CD4-positive, alpha-beta T cell (primary cell): ENCODE measurements around the gene KCNQ2. TPM values are rescaled to one million over a fixed set of nuclear protein-coding genes. Genes with fewer than 3 reads are reported as not detected.

ENCODE experiments used
- ATAC-seq: fragments of 200-7000 bp; cut with Tn5 transposase; one replicate; pipeline ENCODE4 v1.10.0; 2022; ENCODE audit warnings: mild to moderate bottlenecking; ENCODE audit not compliant: poor library complexity
- CTCF ChIA-PET: fragments of 350-600 bp; sonication (Branson Sonifier 250); formaldehyde crosslinking; loops from one replicate; lab custom pipeline; 2021; ENCODE audit warnings: antibody characterized with exemption, inconsistent platforms; lab: Charles Lee
- POLR2A ChIA-PET: fragments of 350-600 bp; sonication (Branson Sonifier 250); formaldehyde crosslinking; loops from one replicate; lab custom pipeline; 2021; ENCODE audit warnings: antibody characterized with exemption, inconsistent platforms; lab: Charles Lee
- DNase-seq, 14 experiments: peaks; one replicate each; pipeline ENCODE4 v3.0.0-alpha.2; 2013 to 2020; ENCODE audit warnings: mixed read lengths in 2 of 14
- H3K27ac ChIP-seq, 2 donors: one replicate each; pipeline versions ENCODE4 v1.5.1 to v1.7.0; 2013; ENCODE audit warnings: low read length in 2 of 2, low read depth in 1 of 2, mild to moderate bottlenecking in 1 of 2
- H3K27me3 ChIP-seq, 2 experiments: 1 replicate in 1 of 2; 2 replicates in 1 of 2; pipeline versions ENCODE4 v1.6.1 to v1.7.0; 2013; ENCODE audit warnings: low read length in 2 of 2, control low read depth in 1 of 2, mild to moderate bottlenecking in 1 of 2, moderate library complexity in 1 of 2; ENCODE audit not compliant: insufficient read depth in 2 of 2, control insufficient read depth in 1 of 2
- H3K36me3 ChIP-seq: one replicate; pipeline ENCODE4 v1.6.1; 2013; ENCODE audit warnings: low read length, control low read depth; ENCODE audit not compliant: insufficient read depth
- H3K4me1 ChIP-seq: one replicate; pipeline ENCODE4 v1.6.1; 2013; ENCODE audit warnings: low read length, control low read depth; ENCODE audit not compliant: insufficient read depth
- H3K4me3 ChIP-seq: one replicate; pipeline ENCODE4 v1.5.1; 2013; ENCODE audit warnings: mild to moderate bottlenecking, low read length, moderate library complexity
- H3K9me3 ChIP-seq, 2 experiments: 1 replicate in 1 of 2; 2 replicates in 1 of 2; pipeline versions ENCODE4 v1.6.1 to v1.7.0; 2013; ENCODE audit warnings: low read length in 2 of 2, mild to moderate bottlenecking in 2 of 2, control low read depth in 1 of 2, moderate library complexity in 1 of 2; ENCODE audit not compliant: control insufficient read depth in 1 of 2, insufficient read depth in 1 of 2
- H3K27ac Mint-ChIP-seq: one replicate; pipeline ENCODE4 v1.8.0; 2020; ENCODE audit warnings: mixed read lengths
- H3K27me3 Mint-ChIP-seq: one replicate; pipeline ENCODE4 v1.8.0; 2021; ENCODE audit warnings: mixed read lengths
- H3K36me3 Mint-ChIP-seq: one replicate; pipeline ENCODE4 v1.8.0; 2021; ENCODE audit warnings: low read depth, mixed read lengths
- H3K4me1 Mint-ChIP-seq: one replicate; pipeline ENCODE4 v1.8.0; 2021; ENCODE audit warnings: low read depth, mixed read lengths
- H3K4me3 Mint-ChIP-seq: one replicate; pipeline ENCODE4 v1.8.0; 2020; ENCODE audit warnings: mild to moderate bottlenecking, mixed read lengths
- H3K9me3 Mint-ChIP-seq: one replicate; pipeline ENCODE4 v1.8.0; 2020; ENCODE audit warnings: mixed read lengths
- CTCF ChIP-seq: fragments of 200-600 bp; IDR thresholded peaks from one replicate; pipeline ENCODE4 v1.8.0; 2022; ENCODE audit warnings: antibody characterized with exemption, mild to moderate bottlenecking
- intact Hi-C, 2 experiments: fragments of 100-400 bp; cut with DNase I in 1 of 2; cut with micrococcal nuclease in 1 of 2; formaldehyde crosslinking; loops; one replicate each; pipeline versions ENCODE4 v1.15.1 to v1.9.0; 2023 to 2025; cut with DNase I, micrococcal nuclease
- total RNA-seq, 174 experiments: library from RNA in 2 of 174; stranded (reverse) in 2 of 174; gene quantifications; one replicate each; pipeline ENCODE4 v1.2.3 and lab custom pipeline; 2021 to 2026

Gene KCNQ2
- total RNA-seq, 2 experiments from 2014 or later: not detected

- H3K27ac Mint-ChIP-seq: no peak overlapping the region
- H3K36me3 Mint-ChIP-seq: no peaks in the 10 kb centered on the region
- no peak overlapping the region for H3K27ac ChIP-seq
- H3K36me3 ChIP-seq: no peaks in the 10 kb centered on the region
- CTCF ChIA-PET: no interaction called here
- ATAC-seq (no peak), DNase-seq (no peak)
- no peak overlapping the region for H3K4me3 Mint-ChIP-seq
- H3K27me3 ChIP-seq: peaks cover 4% of the 10 kb centered on the region in 2 experiments
- peaks cover 10% of the 10 kb centered on the region for H3K4me1 ChIP-seq
- peaks cover 9% of the 10 kb centered on the region for H3K4me1 Mint-ChIP-seq
- H3K27me3 Mint-ChIP-seq: peaks cover 10% of the 10 kb centered on the region
- POLR2A ChIA-PET: no interaction called here
- H3K4me3 ChIP-seq: no peak overlapping the region
- intact Hi-C loops: no loop called here
- H3K9me3 ChIP-seq: peaks cover 0 to 9% of the 10 kb centered on the region in 2 experiments
- no peaks in the 10 kb centered on the region for H3K9me3 Mint-ChIP-seq
- TF ChIP-seq CTCF: no peak
These were observed 26.0 kb downstream of the KCNQ2 start for GRCh38 chr20:63446216-63447024.

- Histone ChIP-seq H3K27me3 (peaks cover 4 to 8% of the 10 kb centered on the region in 2 experiments), H3K4me1 (peaks cover 17% of the 10 kb centered on the region), H3K36me3 (no peaks in the 10 kb centered on the region), H3K27ac (no peak overlapping the region), H3K9me3 (peaks cover 0 to 9% of the 10 kb centered on the region in 2 experiments), H3K4me3 (no peak overlapping the region)
- Mint-ChIP-seq H3K27ac (no peak overlapping the region), H3K36me3 (no peaks in the 10 kb centered on the region), H3K9me3 (no peaks in the 10 kb centered on the region), H3K27me3 (peaks cover 10% of the 10 kb centered on the region), H3K4me1 (peaks cover 14% of the 10 kb centered on the region), H3K4me3 (no peak overlapping the region)
- intact Hi-C loops: no loop called here
- DNase-seq (no peak), ATAC-seq (no peak)
- ChIA-PET POLR2A (no interaction called here), CTCF (no interaction called here)
- no peak for TF ChIP-seq CTCF
These were observed 27.2 kb downstream of the KCNQ2 start for GRCh38 chr20:63445075-63445734.

- Histone ChIP-seq H3K27ac (no peak overlapping the region), H3K36me3 (no peaks in the 10 kb centered on the region), H3K4me3 (no peak overlapping the region), H3K27me3 (peaks cover 4 to 8% of the 10 kb centered on the region in 2 experiments), H3K4me1 (peaks cover 18% of the 10 kb centered on the region), H3K9me3 (peaks cover 0 to 9% of the 10 kb centered on the region in 2 experiments)
- DNase-seq (no peak), ATAC-seq (no peak)
- Mint-ChIP-seq H3K9me3 (no peaks in the 10 kb centered on the region), H3K27ac (no peak overlapping the region), H3K4me1 (peaks cover 14% of the 10 kb centered on the region), H3K36me3 (no peaks in the 10 kb centered on the region), H3K27me3 (peaks cover 10% of the 10 kb centered on the region), H3K4me3 (no peak overlapping the region)
- intact Hi-C loops: no loop called here
- no peak for TF ChIP-seq CTCF
- ChIA-PET POLR2A (no interaction called here), CTCF (no interaction called here)
These were observed 27.9 kb downstream of the KCNQ2 start for GRCh38 chr20:63444548-63444947.
